Retina (tissue), 1 donor: Measurements from ENCODE around the gene GRIK4.

Source experiments
- DNase-seq: peaks from one replicate; pipeline ENCODE4 v3.0.0-alpha.2; 2016

Gene GRIK4

DNA sequence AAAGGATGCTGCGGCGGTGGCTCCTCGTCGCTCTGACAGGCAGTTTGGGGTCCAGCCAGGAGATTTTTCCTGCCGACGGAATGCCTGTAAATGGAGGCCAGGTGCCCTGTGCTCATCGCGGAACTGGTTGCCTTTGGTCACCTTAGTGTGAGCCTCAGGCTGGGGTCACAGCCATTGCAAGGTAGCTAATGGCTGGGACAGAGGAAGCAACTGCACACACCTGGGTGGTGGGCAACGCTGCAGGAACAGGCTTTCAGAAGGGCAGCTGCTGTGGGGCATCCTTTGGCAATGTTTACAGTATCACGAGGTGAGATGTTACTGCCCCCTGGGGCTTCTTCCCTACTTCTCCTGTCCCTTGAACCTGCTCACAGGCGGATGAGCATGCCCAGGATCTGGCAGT lies 205.5 kb downstream of the GRIK4 start:
- no peak for DNase-seq

DNA sequence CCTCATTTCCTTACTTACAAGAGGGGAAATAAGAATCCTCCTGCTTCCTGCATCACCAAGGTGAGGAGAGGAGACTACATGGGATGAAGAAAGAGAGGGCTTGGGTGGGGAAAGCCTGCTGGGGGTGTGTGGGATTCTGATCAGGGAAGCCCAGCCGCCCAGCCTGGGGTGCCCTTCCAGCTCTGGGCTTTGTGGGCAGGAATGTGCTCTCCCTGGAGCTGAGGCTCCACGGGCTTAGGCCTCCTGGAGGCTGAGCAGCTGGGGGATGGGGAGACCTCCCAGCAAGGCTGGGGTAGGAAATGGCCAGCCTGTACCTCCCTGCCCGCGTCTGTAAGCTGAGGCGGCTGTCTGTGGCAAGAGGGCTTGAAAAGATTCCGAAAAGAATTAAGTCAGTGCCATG lies 206.1 kb downstream of the GRIK4 start:
- no peak for DNase-seq

DNA sequence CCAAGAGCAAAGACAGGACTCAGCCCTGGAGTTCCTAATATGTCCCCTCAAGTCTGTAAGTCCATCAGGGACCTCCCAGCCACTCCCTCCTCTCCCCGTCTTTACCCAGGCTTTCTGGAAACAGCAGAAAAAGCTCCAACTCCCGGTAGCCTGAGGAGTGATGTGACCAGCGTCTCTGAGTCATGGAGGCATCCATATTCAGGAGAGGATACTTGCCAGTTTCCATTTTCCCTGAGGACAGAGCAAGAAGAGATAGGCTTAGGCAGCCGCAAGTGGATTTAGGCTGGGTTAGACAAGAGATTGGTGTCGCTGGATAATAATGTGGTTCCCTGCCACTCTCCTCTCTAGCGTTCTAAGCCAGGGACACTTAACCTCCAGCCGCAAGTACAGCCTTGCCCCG lies 206.6 kb downstream of the GRIK4 start:
- no peak for DNase-seq

DNA sequence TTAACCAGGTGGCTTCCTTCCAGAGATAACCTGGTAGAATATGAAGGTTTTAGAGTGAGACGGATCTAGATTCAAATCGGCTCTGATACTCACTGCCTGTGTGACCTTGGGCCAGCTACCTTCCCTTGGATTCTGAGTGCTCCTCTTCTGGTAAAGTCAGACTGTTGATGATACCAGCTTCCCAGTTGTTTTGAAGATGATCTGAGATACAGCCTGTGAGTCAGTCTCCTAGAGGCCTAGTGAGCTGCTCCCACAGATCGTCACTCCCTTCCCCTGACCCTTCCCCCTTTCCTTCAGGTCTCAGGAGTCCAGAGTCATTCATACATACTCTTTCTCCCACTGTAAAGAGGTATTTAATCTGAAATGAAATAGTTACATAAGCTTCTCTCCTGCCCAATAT lies 207.8 kb downstream of the GRIK4 start:
- DNase-seq, result no peak

DNA sequence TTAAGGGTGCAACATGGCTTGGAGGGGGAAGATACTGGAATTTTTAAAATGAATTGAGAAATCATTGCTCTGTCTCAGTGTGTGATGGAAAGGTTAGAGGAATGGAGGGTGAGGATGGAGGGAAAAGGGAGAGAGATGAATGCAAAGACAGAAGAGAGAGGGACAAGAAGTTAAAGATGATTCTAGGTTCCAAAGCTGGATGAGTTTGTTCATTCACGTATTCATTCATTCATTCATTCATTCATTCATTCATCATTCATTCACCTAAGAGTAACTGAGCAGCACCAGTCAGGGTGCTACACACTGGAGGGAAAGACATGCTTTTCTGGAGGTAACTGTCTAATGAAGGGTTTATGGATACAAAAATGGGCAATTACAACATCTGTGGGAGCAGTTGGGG lies 209.2 kb downstream of the GRIK4 start:
- DNase-seq, result no peak

DNA sequence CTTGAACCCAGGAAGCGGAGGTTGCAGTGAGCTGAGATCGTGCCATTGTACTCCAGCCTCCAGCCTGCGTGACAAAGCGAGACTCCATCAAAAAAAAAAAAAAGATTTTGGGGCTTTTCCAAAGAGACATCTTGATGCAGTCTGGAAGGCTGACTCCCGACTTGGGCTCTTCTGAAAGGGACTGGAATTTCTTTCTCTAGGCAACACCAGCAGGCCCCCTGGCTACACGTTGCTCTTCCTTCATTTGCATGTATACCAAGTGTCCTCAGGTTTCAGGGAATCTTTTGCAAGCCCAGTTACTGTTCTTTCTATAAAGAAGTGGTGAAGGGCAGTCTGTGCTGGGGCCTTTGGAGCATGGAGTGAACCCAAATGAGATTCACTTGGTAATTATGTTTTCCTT lies 211.0 kb downstream of the GRIK4 start:
- DNase-seq, result no peak

DNA sequence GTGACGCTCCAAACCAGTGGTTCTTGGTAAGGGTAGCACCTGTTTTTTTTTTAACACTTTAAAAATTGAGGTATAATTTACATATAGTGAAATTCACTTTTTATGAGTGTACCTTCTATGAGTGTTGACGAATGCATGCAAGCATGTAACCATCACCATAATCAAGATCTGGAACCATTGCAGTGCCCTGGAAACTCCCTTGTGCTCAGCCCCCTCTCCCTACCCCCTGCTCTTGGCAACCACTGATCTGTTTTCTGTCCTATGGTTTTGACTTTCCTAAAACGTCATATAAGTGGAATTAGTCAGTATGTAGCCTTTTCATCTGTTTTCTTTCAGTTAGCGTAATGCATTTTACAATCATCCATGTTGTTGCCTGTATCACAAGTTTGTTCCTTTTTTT lies 212.2 kb downstream of the GRIK4 start:
- no peak for DNase-seq

DNA sequence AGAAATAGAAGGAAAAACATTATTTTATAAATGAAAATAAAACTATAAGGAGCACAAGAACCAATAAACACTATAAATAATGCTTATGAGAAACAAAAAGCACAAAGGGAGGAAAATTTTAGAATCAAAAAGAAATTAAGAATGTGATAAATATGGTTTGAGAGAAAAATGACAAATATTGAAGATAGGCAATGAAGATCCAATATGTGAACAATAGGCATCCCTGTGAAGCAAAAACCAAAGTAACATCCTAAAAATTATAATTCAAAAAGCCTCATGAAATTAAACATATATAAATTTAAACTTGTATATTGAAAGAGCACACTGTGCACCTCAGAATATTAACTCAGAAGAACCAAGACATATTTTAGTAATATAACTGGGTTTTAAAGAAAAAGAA lies 216.2 kb downstream of the GRIK4 start:
- DNase-seq, result no peak

DNA sequence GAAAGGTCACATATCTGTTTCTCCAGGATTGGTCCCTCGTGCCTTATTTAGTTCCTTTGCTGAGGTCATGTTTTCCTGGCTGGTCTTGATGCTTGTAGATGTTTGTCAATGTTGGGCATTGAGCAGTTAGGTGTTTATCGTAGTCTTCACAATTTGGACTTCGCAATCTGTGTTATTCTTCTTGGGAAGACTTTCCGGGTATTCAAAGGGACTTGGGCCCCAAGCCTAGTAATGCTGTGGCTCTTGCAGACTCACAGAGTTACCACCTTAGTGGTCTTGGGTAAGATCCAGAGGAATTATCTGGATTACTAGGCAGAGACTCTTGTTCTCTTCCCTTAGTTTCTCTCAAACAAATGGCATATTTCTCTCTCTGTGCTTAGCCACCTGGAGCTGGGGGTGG lies 223.5 kb downstream of the GRIK4 start:
- DNase-seq, result no peak

DNA sequence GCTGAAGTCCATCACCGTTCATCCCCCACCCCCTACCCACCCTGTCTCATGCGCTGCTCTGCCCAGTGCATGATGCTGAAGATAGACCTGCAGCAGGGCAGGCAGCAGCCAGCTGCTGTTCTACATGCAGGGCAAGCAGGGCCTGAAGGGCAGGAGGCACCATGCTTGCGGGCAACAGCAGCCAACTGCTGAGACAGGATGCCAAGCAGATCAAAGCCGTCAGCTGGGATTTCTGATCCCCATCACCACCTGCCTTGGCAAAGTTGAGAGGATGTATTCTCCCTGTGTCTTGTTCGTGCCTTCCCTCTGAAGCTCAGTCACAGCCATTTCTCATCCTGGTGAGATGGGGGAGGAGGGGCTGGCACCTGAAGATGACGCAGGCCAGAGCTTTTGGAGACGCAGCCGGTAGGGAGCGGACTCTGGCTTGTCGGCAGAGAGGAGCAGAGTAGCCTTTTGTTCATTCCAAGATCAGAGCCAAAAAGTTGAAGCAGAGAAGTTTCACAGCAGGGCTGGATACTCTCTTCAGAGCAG lies 227.0 kb downstream of the GRIK4 start:
- DNase-seq, result no peak

DNA sequence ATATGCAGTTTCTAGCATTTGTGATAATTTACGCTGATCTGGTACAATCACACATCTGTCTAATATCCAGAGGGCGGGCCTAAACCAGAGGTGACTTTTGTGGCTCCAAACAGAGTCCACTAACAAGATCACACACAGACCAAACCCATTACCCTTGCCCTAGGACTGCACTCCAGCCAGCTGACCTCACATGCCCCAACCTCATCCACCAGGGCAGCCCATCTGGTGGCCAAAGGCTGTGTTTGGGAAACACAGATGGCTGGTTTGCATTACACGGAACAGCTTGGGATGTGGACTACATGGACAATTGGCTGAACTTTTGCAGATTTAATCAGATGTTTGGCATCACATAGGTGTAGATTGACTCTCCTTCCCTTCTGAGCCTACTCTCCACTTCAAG lies 228.2 kb downstream of the GRIK4 start:
- no peak for DNase-seq

DNA sequence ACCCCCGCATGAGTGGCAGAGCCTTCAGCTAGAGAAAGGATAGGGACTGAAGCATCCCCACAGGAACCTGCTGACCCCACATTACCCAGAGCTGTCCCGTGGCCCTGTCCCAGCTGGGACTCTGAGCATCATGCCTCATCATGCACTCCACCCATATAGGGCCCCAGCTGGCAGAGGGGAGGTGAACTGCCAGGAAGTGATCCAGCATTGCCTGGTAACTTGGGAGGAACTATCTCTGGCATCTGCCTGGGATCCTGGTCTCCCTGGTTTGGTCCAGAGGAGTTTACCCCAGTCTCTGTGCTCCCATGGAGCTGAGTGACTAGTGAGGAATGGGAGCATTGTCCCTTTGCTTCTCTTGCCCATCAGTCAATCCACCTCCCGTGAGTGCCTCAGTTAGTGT lies 228.8 kb downstream of the GRIK4 start:
- DNase-seq, result no peak

DNA sequence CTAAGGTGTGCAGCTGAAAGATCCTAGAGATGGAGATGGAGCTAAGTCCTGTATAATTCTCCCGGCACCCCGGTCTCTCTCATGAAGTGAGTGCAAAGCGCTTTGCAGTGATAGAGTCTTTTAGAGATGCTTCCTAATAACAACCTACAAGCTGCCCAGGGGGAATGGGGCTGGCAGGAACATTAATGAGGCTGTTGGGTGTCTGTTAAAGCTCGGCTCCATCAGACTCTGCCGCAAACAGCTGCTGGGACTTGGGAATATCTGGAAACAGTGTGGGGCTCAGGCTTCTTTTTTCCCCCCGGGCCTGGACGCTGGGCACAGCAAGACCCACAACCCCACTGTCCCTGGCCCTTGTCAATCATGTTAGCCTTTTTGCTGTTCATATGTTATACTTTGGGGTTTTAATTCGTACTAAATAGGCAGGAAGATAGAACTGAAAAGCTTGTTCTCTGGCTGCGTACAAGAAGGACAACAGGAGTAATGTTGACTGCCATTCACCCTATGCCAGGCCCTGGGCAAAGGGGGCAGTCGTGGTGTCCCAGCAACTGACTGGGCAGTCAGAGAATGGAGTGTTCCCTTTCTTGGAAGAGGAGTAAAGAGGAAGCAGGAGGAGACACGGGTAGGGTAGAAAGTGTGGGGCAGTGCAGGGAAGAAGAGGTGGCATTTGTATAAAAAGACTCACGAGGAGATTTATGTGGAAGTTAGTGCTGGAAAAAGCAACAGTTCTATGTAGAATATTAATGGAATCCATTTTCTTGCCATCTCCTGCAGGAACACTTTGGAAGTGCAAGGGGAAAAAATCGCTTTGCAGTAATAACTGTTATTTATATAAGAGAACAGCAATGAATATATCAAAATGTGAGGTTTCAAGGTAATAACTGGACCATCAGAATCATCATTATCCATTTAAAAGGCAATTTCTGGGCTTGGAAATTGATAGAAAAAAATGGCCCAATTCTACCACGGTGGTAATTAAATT lies 232.8 kb downstream of the GRIK4 start:
- no peak for DNase-seq

DNA sequence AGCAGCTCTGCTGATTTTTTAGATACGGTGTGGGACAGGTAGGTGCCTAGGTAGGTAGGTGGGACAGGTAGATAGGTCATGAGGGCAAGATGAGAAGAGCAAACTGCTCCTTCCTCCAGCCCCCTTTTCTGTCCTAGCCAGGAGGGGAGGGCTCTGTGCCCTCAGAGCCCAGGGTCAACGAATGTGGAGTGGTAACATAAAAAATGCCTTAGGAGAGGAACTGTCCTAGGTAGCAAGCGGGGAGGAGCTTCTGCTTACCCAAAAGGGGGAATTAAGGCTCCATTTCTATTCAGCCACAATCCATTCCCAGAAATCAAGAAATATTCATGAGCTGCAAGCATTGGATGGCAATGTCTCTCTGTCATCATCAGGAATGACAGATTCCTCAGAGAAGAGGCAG lies 234.8 kb downstream of the GRIK4 start:
- no peak for DNase-seq

DNA sequence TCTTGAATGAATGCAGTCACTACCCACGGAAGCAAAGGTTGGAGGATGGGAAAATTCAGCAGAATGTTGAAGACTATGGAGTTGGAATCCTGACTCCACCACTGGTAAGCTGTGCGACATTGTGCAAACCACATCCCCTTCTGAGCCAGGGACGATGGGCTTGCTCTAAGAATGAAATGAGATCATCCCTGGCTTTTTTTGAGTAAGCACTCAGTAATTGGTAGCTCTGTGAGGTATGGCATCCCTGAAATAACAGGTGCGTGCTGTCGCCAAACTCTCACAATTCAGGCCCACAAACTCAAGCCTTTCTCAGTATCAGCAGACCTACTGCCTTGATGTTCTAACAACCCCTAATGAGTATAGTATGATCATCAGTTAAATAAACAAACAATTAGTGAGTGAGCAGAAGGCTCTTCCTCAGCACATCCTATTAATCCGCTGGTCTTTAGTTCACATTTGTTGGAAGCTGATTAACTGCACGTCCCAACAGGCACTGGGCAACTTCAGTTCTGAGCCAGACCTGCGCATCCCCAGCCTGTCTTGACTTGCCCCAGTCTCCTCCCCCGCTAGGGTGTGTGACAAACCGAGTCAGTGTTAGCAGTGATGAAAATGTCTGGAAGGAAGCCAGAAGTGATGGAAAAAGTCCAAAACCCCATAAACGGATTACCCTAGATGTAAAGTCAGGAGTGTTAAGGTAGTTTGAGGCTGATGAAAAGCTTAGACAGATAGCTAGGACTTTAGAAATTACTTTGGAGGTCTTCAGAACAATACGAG lies 235.5 kb downstream of the GRIK4 start:
- no peak for DNase-seq

DNA sequence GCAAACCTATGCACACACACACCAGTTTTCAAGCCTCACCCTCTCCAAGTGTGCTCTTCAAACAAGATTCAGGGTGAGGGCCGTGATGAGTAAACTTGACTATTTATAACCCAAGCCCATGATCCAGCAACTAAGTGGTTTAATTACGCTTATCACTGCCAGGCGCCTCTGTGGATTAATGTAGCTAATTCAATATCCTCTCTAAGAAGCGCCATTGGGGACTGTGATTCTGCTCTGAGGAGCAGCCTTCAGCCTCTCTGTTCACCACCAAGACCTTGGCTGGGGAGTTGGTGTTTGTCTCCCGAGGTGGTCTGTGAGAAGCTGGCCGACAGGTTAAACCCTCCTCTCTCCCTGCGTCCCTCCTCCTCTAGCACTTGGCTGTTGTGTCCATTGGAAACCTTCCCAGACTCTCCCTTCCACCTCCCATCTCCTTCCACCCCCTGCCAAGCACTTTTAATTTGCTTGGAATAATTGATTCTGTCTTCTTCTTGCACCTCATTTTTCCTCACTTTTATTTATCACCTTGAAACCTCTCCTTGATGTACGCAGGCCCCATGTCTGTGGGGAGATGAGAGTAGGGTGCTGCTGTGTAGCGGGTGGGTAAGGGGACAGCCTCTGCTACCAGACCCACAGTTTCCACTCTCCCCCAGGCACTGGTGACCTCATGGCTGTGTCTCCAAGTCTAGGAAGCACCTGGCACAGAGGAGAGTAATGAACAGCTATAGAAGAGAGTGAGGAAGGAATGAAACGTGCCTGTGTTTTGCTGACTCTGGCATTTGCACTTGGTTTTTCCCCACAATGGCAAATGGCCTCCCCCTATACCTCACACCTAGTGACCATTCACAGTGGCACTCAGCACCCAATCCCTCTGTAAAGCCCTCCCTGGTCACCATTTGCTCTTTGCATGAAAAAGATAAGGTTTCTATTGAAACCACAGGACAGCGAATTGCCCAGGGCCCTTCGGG lies 236.6 kb downstream of the GRIK4 start:
- no peak for DNase-seq

DNA sequence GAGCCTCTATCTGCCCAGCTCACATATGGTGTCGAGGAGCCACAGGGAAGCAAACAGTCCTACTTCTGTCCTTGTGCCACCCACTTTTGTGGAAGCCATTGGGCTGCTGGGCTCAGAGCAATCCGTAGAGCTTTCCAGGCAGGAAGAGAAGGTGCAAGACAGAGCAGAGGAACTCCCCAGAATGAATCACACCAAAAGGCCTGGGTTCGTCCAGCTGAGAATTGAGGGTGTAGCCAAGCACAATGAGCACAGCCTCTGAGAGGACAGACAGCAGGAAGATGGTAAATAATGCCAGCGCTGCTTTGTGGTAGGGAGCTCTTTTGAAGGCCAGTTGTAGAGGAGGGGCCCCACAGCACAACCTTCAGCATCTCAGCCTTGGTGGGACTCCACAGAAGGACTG lies 237.8 kb downstream of the GRIK4 start:
- no peak for DNase-seq

DNA sequence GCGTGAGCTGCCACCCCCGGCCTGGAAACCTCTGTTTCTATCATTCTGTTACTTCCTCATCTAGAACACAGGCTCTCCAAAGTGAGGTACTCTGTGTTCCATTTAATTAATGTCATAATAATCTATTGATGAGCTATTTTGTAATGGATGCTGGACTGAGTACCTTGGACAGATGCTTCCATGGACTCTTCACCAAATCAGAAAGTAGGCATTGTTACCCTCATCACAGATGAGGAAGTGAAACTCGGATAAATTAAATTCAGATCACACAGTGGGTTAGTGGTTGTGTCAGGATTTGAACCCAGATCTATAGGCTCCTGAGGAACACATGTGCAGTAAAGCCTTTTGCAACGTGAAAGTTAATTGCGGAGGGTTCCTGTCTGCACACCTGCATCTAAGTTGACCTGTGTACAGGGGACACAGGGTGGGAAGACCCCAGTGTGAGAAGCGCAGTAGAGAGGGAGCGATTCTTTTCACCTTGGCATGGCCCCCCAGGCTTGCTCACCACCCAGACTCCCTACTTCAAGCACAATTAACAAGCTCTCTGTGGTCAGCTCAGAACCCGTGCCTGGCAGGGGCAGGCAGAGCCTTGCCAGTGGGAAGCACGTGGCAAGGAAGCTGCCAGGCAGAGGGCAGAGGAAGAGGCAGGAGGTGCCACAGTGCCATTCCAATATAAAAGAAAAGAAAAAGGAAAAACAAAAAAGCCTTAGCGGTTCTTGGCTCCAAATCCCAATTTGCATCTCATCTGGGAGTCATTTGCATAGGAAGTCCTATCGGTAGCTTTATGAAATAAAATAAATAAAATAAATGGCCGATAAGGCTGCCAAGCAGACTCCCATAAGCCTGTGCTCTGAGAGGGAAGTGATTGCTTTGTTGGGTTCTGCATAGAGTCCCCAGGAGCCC lies 239.3 kb downstream of the GRIK4 start:
- DNase-seq, result no peak

DNA sequence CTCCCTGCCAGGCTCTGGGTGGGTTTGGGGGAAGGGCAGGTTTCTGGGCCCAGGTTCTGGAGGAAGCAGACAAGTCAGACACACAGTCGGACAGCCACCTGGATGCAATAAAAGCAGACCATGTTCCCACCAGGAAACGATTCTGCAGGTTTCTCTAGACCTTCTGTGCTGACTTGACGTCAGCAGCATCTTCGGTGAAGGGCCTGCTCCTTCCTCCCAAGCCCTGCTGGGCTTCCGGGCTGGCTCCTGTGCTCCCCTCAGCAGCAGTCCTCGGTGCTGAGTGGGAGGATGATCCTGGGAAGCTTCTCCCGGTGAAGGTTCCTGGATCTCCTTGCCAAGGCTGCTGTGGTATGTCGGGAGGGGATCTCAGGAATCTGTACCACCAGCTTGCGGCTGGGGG lies 240.0 kb downstream of the GRIK4 start:
- no peak for DNase-seq

DNA sequence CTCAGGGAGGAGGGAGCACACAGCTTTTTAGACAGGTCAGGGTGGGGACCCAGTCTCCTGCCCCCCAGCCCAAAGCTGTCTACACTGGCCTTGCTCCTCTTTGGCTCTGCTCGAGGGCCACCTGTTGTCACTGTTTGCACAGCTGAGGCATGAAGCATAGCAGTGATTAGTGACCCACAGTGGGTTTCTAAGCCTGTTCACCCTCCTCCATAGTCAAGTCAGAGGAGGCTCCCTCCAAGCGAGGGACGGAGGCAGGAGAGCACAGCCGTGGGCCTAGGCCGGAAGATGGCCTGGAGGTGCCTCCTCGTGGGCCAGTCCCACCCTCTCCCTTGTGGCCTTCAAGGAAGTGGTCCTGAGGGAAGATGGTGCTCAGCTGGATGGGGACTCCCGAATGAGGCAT lies 241.1 kb downstream of the GRIK4 start:
- no peak for DNase-seq

DNA sequence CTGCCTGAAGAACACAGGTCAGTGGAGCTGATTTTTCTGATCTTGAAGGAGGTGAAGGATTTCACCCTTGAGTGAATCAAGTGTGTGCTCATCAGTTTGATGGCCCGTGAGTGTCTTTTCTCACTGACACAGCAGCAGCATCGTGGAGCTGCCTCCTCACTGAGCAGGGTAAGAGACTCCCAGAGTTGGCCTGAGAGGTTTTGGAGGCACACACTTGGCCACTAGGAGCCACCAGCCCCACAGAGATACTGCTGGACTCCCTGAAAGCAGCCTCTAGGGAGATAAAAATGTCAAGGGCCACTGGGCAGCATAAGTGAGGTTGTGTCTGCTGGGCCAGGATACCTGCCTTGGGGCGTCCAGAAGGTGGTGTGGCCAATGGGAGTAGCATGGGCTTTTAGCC lies 245.4 kb downstream of the GRIK4 start:
- DNase-seq, result peak; percentile 71

DNA sequence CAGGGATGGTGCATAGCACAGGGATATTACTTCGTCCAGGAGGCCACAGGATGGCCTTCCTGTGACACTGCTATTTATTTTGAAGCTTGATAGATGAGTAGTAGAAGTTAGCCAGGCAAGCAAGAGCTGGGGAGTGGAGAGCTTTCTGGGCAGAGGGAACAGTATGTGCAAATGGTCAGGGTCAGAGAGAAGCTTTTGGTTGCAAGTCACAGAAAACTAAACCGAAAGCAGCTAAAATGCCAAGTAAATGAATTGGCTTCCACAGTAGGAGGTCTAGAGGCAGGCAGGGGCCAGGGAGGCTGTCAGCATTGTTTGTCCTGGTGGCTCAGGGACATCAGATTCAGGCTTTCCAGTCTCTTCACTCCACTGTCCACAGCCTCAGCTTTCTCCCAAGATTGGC lies 247.5 kb downstream of the GRIK4 start:
- no peak for DNase-seq
